Uterus (tissue), 4 donors: ENCODE measurements around the gene ANKRD62. TPM values are rescaled to one million over a fixed set of nuclear protein-coding genes. Genes with fewer than 3 reads are reported as not detected.

ENCODE experiments used
- DNase-seq, 2 donors: peaks; one replicate each; pipeline ENCODE4 v3.0.0-alpha.2; 2019 to 2020
- H3K27ac ChIP-seq, 2 donors: fragments of 200-600 bp; sonication (generic); 1 replicate in 1 of 2; 2 replicates in 1 of 2; pipeline ENCODE4 v1.5.1; 2016 to 2018
- H3K27me3 ChIP-seq, 2 donors: fragments of 200-600 bp; sonication (generic); one replicate each; pipeline ENCODE4 v1.5.1; 2018 to 2019; ENCODE audit warnings: control low read depth in 1 of 2
- H3K36me3 ChIP-seq, 2 donors: fragments of 200-600 bp; sonication (generic); one replicate each; pipeline ENCODE4 v1.5.1; 2019; ENCODE audit warnings: control low read depth in 1 of 2
- H3K4me1 ChIP-seq, 2 donors: fragments of 200-600 bp; sonication (generic); one replicate each; pipeline ENCODE4 v1.5.1; 2018 to 2019; ENCODE audit warnings: control low read depth in 1 of 2
- H3K4me3 ChIP-seq, 2 donors: fragments of 200-600 bp; sonication (generic); 1 replicate in 1 of 2; 2 replicates in 1 of 2; pipeline ENCODE4 v1.5.1; 2018 to 2019; ENCODE audit warnings: mild to moderate bottlenecking in 1 of 2
- H3K9me3 ChIP-seq, 2 donors: fragments of 200-600 bp; sonication (generic); one replicate each; pipeline ENCODE4 v1.5.1; 2019; ENCODE audit warnings: control low read depth in 1 of 2
- POLR2A ChIP-seq, 2 donors: fragments of 450-650 bp; IDR thresholded peaks; one replicate each; pipeline ENCODE4 v1.6.1; 2016; ENCODE audit warnings: antibody characterized with exemption in 2 of 2, mild to moderate bottlenecking in 1 of 2, moderate library complexity in 1 of 2
- intact Hi-C: fragments of 100-400 bp; cut with DNase I; formaldehyde crosslinking; loops from one replicate; pipeline ENCODE4 v1.15.1; 2023; ENCODE audit warnings: low total_unique reads
- total RNA-seq, 4 donors: library from RNA; depleted of rRNA in 3 of 4; stranded (reverse); fragments of >200 nt in 3 of 4; gene quantifications; one replicate each; pipeline versions ENCODE4 v1.1.0 to v1.2.4, GENCODE V29; 2014 to 2023
- TF ChIP-seq, protein P1 (sequence below), 4 experiments: fragments of 200-600 bp in 2 of 4; fragments of 450-650 bp in 2 of 4; sonication (generic) in 2 of 4; IDR thresholded peaks; one replicate each; pipeline ENCODE4 v1.5.1; 2016 to 2019; ENCODE audit warnings: antibody characterized with exemption in 4 of 4, mild to moderate bottlenecking in 2 of 4, moderate library complexity in 1 of 4
- donor health status: DM: yes; HTN: yes; CAD: no.

Gene ANKRD62
- total RNA-seq, 4 donors from 2014 or later: 0.07 to 0.18 TPM; not detected in 2

- no peak for TF ChIP-seq POLR2A (IDR thresholded peaks at IDR 0.05)
- TF ChIP-seq, protein P1, sequence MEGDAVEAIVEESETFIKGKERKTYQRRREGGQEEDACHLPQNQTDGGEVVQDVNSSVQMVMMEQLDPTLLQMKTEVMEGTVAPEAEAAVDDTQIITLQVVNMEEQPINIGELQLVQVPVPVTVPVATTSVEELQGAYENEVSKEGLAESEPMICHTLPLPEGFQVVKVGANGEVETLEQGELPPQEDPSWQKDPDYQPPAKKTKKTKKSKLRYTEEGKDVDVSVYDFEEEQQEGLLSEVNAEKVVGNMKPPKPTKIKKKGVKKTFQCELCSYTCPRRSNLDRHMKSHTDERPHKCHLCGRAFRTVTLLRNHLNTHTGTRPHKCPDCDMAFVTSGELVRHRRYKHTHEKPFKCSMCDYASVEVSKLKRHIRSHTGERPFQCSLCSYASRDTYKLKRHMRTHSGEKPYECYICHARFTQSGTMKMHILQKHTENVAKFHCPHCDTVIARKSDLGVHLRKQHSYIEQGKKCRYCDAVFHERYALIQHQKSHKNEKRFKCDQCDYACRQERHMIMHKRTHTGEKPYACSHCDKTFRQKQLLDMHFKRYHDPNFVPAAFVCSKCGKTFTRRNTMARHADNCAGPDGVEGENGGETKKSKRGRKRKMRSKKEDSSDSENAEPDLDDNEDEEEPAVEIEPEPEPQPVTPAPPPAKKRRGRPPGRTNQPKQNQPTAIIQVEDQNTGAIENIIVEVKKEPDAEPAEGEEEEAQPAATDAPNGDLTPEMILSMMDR (IDR thresholded peaks at IDR 0.05): no peak
- H3K27ac ChIP-seq: no peak overlapping the region
- H3K4me1 ChIP-seq: no peaks in the 10 kb centered on the region
- DNase-seq: no peak
- no peaks in the 10 kb centered on the region for H3K27me3 ChIP-seq
- H3K4me3 ChIP-seq: no peak overlapping the region
- H3K9me3 ChIP-seq: no peaks in the 10 kb centered on the region
- H3K36me3 ChIP-seq: no peaks in the 10 kb centered on the region
- intact Hi-C loops: no loop called here
Measured at GRCh38 chr18:12048010-12048826, 45.4 kb upstream of the ANKRD62 start.

GRCh38 chr18:12048827-12049175, 44.8 kb upstream of the ANKRD62 start:
- H3K36me3 ChIP-seq: no peaks in the 10 kb centered on the region
- intact Hi-C loops: no loop called here
- TF ChIP-seq POLR2A (IDR thresholded peaks at IDR 0.05): no peak
- TF ChIP-seq, protein P1 (IDR thresholded peaks at IDR 0.05): no peak
- DNase-seq: no peak
- H3K4me1 ChIP-seq: no peaks in the 10 kb centered on the region
- no peak overlapping the region for H3K27ac ChIP-seq
- H3K4me3 ChIP-seq: no peak overlapping the region
- H3K9me3 ChIP-seq: no peaks in the 10 kb centered on the region
- H3K27me3 ChIP-seq: no peaks in the 10 kb centered on the region

DNA sequence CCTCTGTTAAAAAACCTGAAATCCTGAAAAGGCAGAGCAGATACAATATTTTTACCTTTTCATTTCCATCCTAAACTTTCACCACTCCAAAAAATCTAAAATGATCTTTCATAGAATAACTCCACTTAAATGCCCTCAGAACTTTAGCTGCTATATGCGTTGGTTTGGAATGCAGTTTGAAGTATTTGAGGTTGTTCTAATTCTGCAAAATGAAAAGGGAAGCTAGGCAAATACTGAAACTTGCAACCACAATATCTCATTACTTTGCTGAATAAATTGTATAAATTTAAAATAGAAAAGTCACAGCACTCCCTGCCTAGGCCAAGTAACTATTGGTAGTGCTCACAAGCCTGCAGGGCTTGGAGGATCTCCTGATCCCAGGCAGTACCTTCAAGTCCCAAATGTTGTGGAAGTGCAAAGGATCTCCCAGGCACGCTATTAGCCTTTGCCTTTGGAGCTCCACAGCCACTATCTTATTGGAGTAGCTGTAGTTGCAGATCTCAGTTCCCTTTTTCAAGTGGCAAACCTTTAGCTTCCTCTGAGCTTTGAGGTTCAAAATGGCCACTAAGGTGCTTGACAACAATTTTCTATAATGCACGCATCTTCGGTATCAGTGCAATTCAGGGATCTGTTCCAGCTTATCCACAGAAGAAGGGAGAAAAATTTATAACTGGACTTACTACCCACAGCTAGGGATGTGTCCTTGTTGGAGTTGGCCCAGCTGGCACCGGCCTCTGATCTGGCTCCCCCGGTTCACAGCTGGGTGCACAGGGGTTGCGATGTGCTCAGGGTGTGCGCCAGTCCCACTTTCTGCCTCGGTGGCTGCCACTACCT, 43.4 kb upstream of the ANKRD62 start:
- Histone ChIP-seq H3K4me1 (no peaks in the 10 kb centered on the region), H3K36me3 (no peaks in the 10 kb centered on the region), H3K27ac (no peak overlapping the region), H3K4me3 (no peak overlapping the region), H3K27me3 (no peaks in the 10 kb centered on the region), H3K9me3 (no peaks in the 10 kb centered on the region)
- TF ChIP-seq POLR2A (IDR thresholded peaks at IDR 0.05): no peak
- TF ChIP-seq, protein P1 (IDR thresholded peaks at IDR 0.05): no peak
- no peak for DNase-seq
- intact Hi-C loops: no loop called here

DNA sequence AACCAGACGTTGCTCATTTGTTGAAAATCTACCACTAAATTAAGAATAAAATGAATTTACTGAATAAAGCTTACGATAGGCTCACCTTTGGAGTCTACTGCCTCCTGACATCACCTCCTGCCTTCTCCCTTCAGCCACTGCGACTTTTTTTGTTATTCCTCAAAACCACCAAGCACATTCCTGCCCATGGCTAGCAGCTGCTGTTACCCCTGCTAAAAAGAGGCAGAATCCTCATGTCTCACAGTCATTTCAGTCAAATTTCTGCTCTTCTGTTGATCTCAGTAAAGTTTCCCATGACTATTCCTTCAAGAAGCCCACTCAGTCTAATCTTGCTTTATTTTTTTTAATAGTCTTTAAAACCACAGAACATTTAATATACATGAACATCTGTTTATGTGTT, 40.8 kb upstream of the ANKRD62 start:
- Histone ChIP-seq H3K27me3 (no peaks in the 10 kb centered on the region), H3K4me3 (no peak overlapping the region), H3K36me3 (no peaks in the 10 kb centered on the region), H3K4me1 (no peaks in the 10 kb centered on the region), H3K9me3 (no peaks in the 10 kb centered on the region), H3K27ac (no peak overlapping the region)
- DNase-seq: no peak
- intact Hi-C loops: no loop called here
- TF ChIP-seq POLR2A (IDR thresholded peaks at IDR 0.05): no peak
- TF ChIP-seq, protein P1 (IDR thresholded peaks at IDR 0.05): no peak

GRCh38 chr18:12053289-12053688, 40.4 kb upstream of the ANKRD62 start:
- no peak overlapping the region for H3K27ac ChIP-seq
- no peak overlapping the region for H3K4me3 ChIP-seq
- DNase-seq: no peak
- TF ChIP-seq, protein P1 (IDR thresholded peaks at IDR 0.05): no peak
- no peak for TF ChIP-seq POLR2A (IDR thresholded peaks at IDR 0.05)
- H3K36me3 ChIP-seq: no peaks in the 10 kb centered on the region
- H3K27me3 ChIP-seq: no peaks in the 10 kb centered on the region
- H3K4me1 ChIP-seq: no peaks in the 10 kb centered on the region
- H3K9me3 ChIP-seq: no peaks in the 10 kb centered on the region
- intact Hi-C loops: no loop called here
